ENCODE results near the gene ASB1. TPM values are rescaled to one million over a fixed set of nuclear protein-coding genes. Genes with fewer than 3 reads are reported as not detected.

ASB1 gene
- total and polyA plus RNA-seq, 2 of the 13 experiments (the other 11 are each of a cell fraction or from before 2014, with no cell fraction given), result 48.6 to 49.2 TPM

DNA sequence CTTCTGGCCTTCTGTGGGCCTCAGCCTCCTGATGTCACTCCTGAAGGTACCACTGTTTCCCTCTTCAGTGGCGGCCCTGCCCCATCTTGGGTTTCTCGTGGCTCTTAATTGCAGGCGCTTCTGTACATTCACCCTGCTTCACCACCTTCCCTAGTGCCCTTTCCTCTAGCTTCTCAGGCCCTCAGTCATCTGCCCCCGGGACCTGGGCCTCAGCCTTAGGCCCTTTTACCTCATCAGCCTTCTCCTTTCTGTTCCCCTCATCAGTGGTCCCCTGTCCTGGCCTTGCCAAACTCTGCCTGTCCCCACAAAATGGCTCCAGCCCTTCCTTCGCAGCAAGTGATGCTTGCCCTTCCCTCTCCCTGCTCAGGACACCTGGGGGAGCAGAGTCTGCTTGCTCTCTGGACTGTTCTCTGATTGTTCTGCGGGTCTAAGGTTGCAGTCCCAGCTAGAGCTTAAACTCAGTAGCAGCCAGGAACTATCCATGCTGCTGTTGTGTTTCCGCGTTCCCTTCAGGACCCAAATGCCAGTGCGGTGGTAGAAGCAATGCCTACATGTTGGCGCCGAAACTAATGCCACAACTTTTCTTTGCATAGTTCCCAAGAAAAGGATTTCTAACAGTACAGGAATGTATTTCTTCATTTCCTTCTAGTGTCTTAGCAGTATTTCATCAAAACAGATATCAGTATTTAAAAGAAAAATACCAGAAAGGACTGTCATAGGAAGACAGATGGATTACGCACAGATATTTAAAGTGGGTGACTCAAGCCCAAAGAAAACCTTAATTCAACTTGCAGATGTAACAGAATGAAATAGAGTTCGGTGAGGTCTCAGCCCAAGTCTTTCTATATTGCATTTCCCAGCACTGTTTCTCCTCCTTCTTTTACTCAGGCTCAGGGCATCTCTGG, 7.5 kb downstream of the ASB1 start:
- FAIRE-seq (no peak), DNase-seq (ENCODE audit: low spot score) (no peak), ATAC-seq (peak; percentile 69)
- WGBS (ENCODE audit: low lambda C conversion rate), result 82% methylated on average over 13 of the region's 13 CpGs
- Histone ChIP-seq H3K9me3 (ENCODE audit: low read length) (no peaks in the 10 kb centered on the region), H3K4me1 (ENCODE audit: insufficient read depth, low read length) (peaks cover 66% of the 10 kb centered on the region), H3K4me3 (replicated peaks in 1 of 3; ENCODE audit: insufficient read depth in 1 of 3, low read depth in 2 of 3, low read length in 3 of 3) (peak overlapping the region in 1 of 3 experiments; percentile 32; a peak in 1 of 6 replicates), H4K20me1 (ENCODE audit: insufficient read depth, low read length) (peaks cover 12% of the 10 kb centered on the region), H3K9ac (ENCODE audit: insufficient read depth, low read depth, low read length) (peak overlapping the region; percentile 55), H3K79me2 (ENCODE audit: insufficient read depth, low read length) (peaks cover 89% of the 10 kb centered on the region), H3K27ac (ENCODE audit: extremely low read length, insufficient read depth, low read length) (peak overlapping the region; percentile 65), H3K36me3 (replicated peaks in 1 of 2; ENCODE audit: control insufficient read depth in 1 of 2, insufficient read depth in 2 of 2, low read length in 2 of 2) (peaks cover 31 to 65% of the 10 kb centered on the region in 2 experiments), H3K27me3 (ENCODE audit: control insufficient read depth in 1 of 2, insufficient read depth in 2 of 2, low read length in 2 of 2) (no peaks in the 10 kb centered on the region), H3K4me2 (ENCODE audit: low read depth, low read length) (peak overlapping the region; percentile 58), H2AFZ (ENCODE audit: low read length) (no peak overlapping the region)
- CTCF ChIA-PET (ENCODE audit: low intra/inter-chr PET ratio, low total read pairs), result no interaction called here
- intact Hi-C loops (cut with micrococcal nuclease; ENCODE audit: unreplicated experiment) (loop anchor here (2.0 kb wide), 1 partner anchor 63 kb away; no protein-coding TSS in a partner anchor), in situ Hi-C loops (cut with HindIII; ENCODE audit: extremely low pct_ligation_motif_present, low pct_unique_long_range_greater_than_20kb) (no loop called here)
- BruUV-seq (replicated peaks), result no TSS peak
- POLR2A ChIA-PET, result no interaction called here
- TF ChIP-seq FLYWCH1 (CRISPR knock-in tag; IDR thresholded peaks at IDR 0.05) (no peak), HNF4A (CRISPR knock-in tag; IDR thresholded peaks at IDR 0.05) (peak; percentile 17; the same call in 1 of the 2 replicates), ZNF572 (CRISPR knock-in tag; IDR thresholded peaks at IDR 0.05) (no peak), ZNF124 (CRISPR knock-in tag; IDR thresholded peaks at IDR 0.05) (no peak), ZNF839 (CRISPR knock-in tag; IDR thresholded peaks at IDR 0.05; ENCODE audit: borderline replicate concordance) (0 out of 2 replicates have a peak, but pooled peaks have one; percentile 3), PPARG (CRISPR knock-in tag; conservative IDR thresholded peaks at IDR 0.05) (no peak), ARNTL (CRISPR knock-in tag; IDR thresholded peaks at IDR 0.05) (0 out of 2 replicates have a peak, but pooled peaks have one; percentile 28), AHR (CRISPR knock-in tag; IDR thresholded peaks at IDR 0.05) (no peak), HNRNPL (IDR thresholded peaks at IDR 0.05; ENCODE audit: low read depth, low read length) (no peak), POLR2AphosphoS2 (IDR thresholded peaks at IDR 0.05; ENCODE audit: low read depth, low read length) (no peak), CEBPG (CRISPR knock-in tag; IDR thresholded peaks at IDR 0.05) (no peak), CEBPB (IDR thresholded peaks at IDR 0.05; ENCODE audit: borderline replicate concordance, low read depth, low read length) (no peak), YY1 (IDR thresholded peaks at IDR 0.05; ENCODE audit: insufficient read depth, insufficient replicate concordance, low read depth, low read length) (no peak), ZIK1 (CRISPR knock-in tag; IDR thresholded peaks at IDR 0.05; ENCODE audit: borderline replicate concordance, low read depth) (peak; percentile 11; the same call in 1 of the 2 replicates), ZNF180 (CRISPR knock-in tag; IDR thresholded peaks at IDR 0.05; ENCODE audit: borderline replicate concordance, low read depth) (no peak)
- TF ChIP-seq, protein P1, sequence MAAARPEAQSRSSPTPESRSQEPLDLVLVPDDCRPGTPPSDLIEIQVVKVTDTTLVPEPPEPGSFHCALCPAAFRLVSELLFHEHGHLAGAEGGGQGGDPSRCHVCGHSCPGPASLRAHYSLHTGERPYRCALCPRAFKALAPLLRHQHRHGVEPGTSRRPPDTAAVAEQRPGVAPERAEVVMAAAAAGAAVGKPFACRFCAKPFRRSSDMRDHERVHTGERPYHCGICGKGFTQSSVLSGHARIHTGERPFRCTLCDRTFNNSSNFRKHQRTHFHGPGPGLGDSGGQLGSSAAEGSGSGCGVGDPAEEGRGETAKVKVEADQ (CRISPR knock-in tag; IDR thresholded peaks at IDR 0.05; ENCODE audit: borderline replicate concordance), result 0 out of 2 replicates have a peak, but pooled peaks have one; percentile 27
- TF ChIP-seq, protein P2, sequence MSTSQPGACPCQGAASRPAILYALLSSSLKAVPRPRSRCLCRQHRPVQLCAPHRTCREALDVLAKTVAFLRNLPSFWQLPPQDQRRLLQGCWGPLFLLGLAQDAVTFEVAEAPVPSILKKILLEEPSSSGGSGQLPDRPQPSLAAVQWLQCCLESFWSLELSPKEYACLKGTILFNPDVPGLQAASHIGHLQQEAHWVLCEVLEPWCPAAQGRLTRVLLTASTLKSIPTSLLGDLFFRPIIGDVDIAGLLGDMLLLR (CRISPR knock-in tag; IDR thresholded peaks at IDR 0.05), result no peak
- TF ChIP-seq, protein P3, sequence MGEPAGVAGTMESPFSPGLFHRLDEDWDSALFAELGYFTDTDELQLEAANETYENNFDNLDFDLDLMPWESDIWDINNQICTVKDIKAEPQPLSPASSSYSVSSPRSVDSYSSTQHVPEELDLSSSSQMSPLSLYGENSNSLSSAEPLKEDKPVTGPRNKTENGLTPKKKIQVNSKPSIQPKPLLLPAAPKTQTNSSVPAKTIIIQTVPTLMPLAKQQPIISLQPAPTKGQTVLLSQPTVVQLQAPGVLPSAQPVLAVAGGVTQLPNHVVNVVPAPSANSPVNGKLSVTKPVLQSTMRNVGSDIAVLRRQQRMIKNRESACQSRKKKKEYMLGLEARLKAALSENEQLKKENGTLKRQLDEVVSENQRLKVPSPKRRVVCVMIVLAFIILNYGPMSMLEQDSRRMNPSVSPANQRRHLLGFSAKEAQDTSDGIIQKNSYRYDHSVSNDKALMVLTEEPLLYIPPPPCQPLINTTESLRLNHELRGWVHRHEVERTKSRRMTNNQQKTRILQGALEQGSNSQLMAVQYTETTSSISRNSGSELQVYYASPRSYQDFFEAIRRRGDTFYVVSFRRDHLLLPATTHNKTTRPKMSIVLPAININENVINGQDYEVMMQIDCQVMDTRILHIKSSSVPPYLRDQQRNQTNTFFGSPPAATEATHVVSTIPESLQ (CRISPR knock-in tag; conservative IDR thresholded peaks at IDR 0.05), result no peak
- TF ChIP-seq, protein P4, sequence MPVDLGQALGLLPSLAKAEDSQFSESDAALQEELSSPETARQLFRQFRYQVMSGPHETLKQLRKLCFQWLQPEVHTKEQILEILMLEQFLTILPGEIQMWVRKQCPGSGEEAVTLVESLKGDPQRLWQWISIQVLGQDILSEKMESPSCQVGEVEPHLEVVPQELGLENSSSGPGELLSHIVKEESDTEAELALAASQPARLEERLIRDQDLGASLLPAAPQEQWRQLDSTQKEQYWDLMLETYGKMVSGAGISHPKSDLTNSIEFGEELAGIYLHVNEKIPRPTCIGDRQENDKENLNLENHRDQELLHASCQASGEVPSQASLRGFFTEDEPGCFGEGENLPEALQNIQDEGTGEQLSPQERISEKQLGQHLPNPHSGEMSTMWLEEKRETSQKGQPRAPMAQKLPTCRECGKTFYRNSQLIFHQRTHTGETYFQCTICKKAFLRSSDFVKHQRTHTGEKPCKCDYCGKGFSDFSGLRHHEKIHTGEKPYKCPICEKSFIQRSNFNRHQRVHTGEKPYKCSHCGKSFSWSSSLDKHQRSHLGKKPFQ (CRISPR knock-in tag; IDR thresholded peaks at IDR 0.05; ENCODE audit: insufficient replicate concordance), result no peak

Data from HepG2 (cell line).